Measurements from ENCODE around the gene DAPK3. TPM values are rescaled to one million over a fixed set of nuclear protein-coding genes. Genes with fewer than 3 reads are reported as not detected.

Gene DAPK3
- total RNA-seq, 1 experiment from 2014 or later = 38.1 TPM

GRCh38 chr19:3966051-3967017 is 4.6 kb downstream of the DAPK3 start:
- 0 out of 2 replicates have a peak, but pooled peaks cover 10% of the 10 kb centered on the region for H3K36me3 ChIP-seq (ENCODE audit: low read depth)
- peaks cover 26% of the 10 kb centered on the region for H4K20me1 ChIP-seq (ENCODE audit: insufficient read depth)
- H3K4me1 ChIP-seq (replicated peaks; ENCODE audit: insufficient read depth) = peaks cover 20% of the 10 kb centered on the region
- no peak for DNase-seq
- H3K4me2 ChIP-seq = no peak overlapping the region
- POLR2A ChIA-PET (ENCODE audit: unreplicated experiment) = no interaction called here
- no peak overlapping the region for H2AFZ ChIP-seq
- peaks cover 32% of the 10 kb centered on the region for H3K79me2 ChIP-seq (ENCODE audit: low read depth)
- H3K27me3 ChIP-seq (ENCODE audit: insufficient read depth, low read depth) = no peaks in the 10 kb centered on the region
- peaks cover 23% of the 10 kb centered on the region; the same call in 1 of the 2 replicates for H3F3A ChIP-seq (ENCODE audit: insufficient read depth, low read depth)
- no peak overlapping the region for H3K4me3 ChIP-seq
- CTCF ChIA-PET = no interaction called here
- no peak overlapping the region for H3K27ac ChIP-seq
- no peaks in the 10 kb centered on the region for H3K9me2 ChIP-seq (ENCODE audit: insufficient read depth)
- no TSS peak for BruUV-seq (replicated peaks)
- H3K9me3 ChIP-seq (ENCODE audit: insufficient read depth, low read depth) = no peaks in the 10 kb centered on the region
- TF ChIP-seq CTCF (conservative IDR thresholded peaks at IDR 0.05) (no peak), EZH2 (IDR thresholded peaks at IDR 0.05; ENCODE audit: low read depth) (no peak)
- intact Hi-C loops (cut with micrococcal nuclease; ENCODE audit: unreplicated experiment) = no loop called here

- CTCF ChIA-PET = no interaction called here
- POLR2A ChIA-PET (ENCODE audit: unreplicated experiment) = no interaction called here
- no peak overlapping the region for H3K4me2 ChIP-seq
- H2AFZ ChIP-seq = no peak overlapping the region
- H3K36me3 ChIP-seq (ENCODE audit: low read depth) = 0 out of 2 replicates have a peak, but pooled peaks cover 10% of the 10 kb centered on the region
- no peak for DNase-seq
- H3F3A ChIP-seq (ENCODE audit: insufficient read depth, low read depth) = peaks cover 17% of the 10 kb centered on the region; the same call in 1 of the 2 replicates
- no peaks in the 10 kb centered on the region for H3K9me3 ChIP-seq (ENCODE audit: insufficient read depth, low read depth)
- intact Hi-C loops (cut with micrococcal nuclease; ENCODE audit: unreplicated experiment) = no loop called here
- H4K20me1 ChIP-seq (ENCODE audit: insufficient read depth) = peaks cover 25% of the 10 kb centered on the region
- BruUV-seq (replicated peaks) = no TSS peak
- no peak overlapping the region for H3K4me3 ChIP-seq
- H3K27me3 ChIP-seq (ENCODE audit: insufficient read depth, low read depth) = no peaks in the 10 kb centered on the region
- peaks cover 20% of the 10 kb centered on the region for H3K79me2 ChIP-seq (ENCODE audit: low read depth)
- H3K27ac ChIP-seq = no peak overlapping the region
- TF ChIP-seq CTCF (conservative IDR thresholded peaks at IDR 0.05) = no peak
- no peak for TF ChIP-seq EZH2 (IDR thresholded peaks at IDR 0.05; ENCODE audit: low read depth)
- H3K4me1 ChIP-seq (replicated peaks; ENCODE audit: insufficient read depth) = peaks cover 15% of the 10 kb centered on the region
- no peaks in the 10 kb centered on the region for H3K9me2 ChIP-seq (ENCODE audit: insufficient read depth)
Observed at GRCh38 chr19:3964256-3965194, 6.4 kb downstream of the DAPK3 start.

Data from PC-9 (cell line).